ENCODE results near the gene INSC. TPM values are rescaled to one million over a fixed set of nuclear protein-coding genes. Genes with fewer than 3 reads are reported as not detected.

Gene INSC
- total RNA-seq, 1 experiment from 2014 or later: not detected

GRCh38 chr11:15200696-15201095, 86.0 kb downstream of the INSC start:
- intact Hi-C loops (cut with micrococcal nuclease; ENCODE audit: unreplicated experiment): loop anchor here (10.0 kb wide), 2 partner anchors 226 to 416 kb away; partner anchors contain the start of gene CALCA
- no TSS peak for BruUV-seq (replicated peaks)

GRCh38 chr11:15201586-15201985, 86.9 kb downstream of the INSC start:
- H3K27me3 Mint-ChIP-seq (ENCODE audit: insufficient read depth, unreplicated experiment): peaks cover 16% of the 10 kb centered on the region
- H3K9me3 Mint-ChIP-seq (ENCODE audit: unreplicated experiment): no peaks in the 10 kb centered on the region
- Histone ChIP-seq H3K27me3 (replicated peaks; ENCODE audit: control insufficient read depth, insufficient read depth, low read length) (no peaks in the 10 kb centered on the region), H3K4me3 (ENCODE audit: low read depth, low read length) (no peak overlapping the region), H3K9me3 (no peaks in the 10 kb centered on the region), H3K36me3 (ENCODE audit: control insufficient read depth, insufficient read depth, low read length) (no peaks in the 10 kb centered on the region), H3K4me1 (no peaks in the 10 kb centered on the region)
- no peaks in the 10 kb centered on the region for H3K36me3 Mint-ChIP-seq (ENCODE audit: insufficient read depth, unreplicated experiment)
- H3K27ac Mint-ChIP-seq (ENCODE audit: unreplicated experiment): no peak overlapping the region
- ChIA-PET POLR2A (no interaction called here), CTCF (no interaction called here)
- BruUV-seq (replicated peaks): no TSS peak
- H3K4me3 Mint-ChIP-seq (ENCODE audit: unreplicated experiment): no peak overlapping the region
- no peak for DNase-seq
- intact Hi-C loops (cut with micrococcal nuclease; ENCODE audit: unreplicated experiment): loop anchor here (10.0 kb wide), 2 partner anchors 227 to 417 kb away; partner anchors contain the start of gene CALCA
- TF ChIP-seq CTCF (IDR thresholded peaks at IDR 0.05; ENCODE audit: insufficient read depth in 1 of 2, low read depth in 1 of 2, low read length in 1 of 2, severe bottlenecking in 1 of 2, unreplicated experiment in 1 of 2): no peak
- H3K4me1 Mint-ChIP-seq (ENCODE audit: low read depth, unreplicated experiment): no peaks in the 10 kb centered on the region

More at GRCh38 chr11:15200696-15201095, 86.0 kb downstream of the INSC start:
- ChIA-PET CTCF (no interaction called here), POLR2A (no interaction called here)
- H3K27ac Mint-ChIP-seq (ENCODE audit: unreplicated experiment): no peak overlapping the region
- no peak overlapping the region for H3K4me3 Mint-ChIP-seq (ENCODE audit: unreplicated experiment)
- H3K36me3 Mint-ChIP-seq (ENCODE audit: insufficient read depth, unreplicated experiment): no peaks in the 10 kb centered on the region
- H3K27me3 Mint-ChIP-seq (ENCODE audit: insufficient read depth, unreplicated experiment): peaks cover 11% of the 10 kb centered on the region
- H3K4me3 ChIP-seq (ENCODE audit: low read depth, low read length): no peak overlapping the region
- H3K36me3 ChIP-seq (ENCODE audit: control insufficient read depth, insufficient read depth, low read length): no peaks in the 10 kb centered on the region
- H3K9me3 Mint-ChIP-seq (ENCODE audit: unreplicated experiment): no peaks in the 10 kb centered on the region
- H3K4me1 Mint-ChIP-seq (ENCODE audit: low read depth, unreplicated experiment): peaks cover 5% of the 10 kb centered on the region
- H3K9me3 ChIP-seq: no peaks in the 10 kb centered on the region
- no peak for DNase-seq
- TF ChIP-seq CTCF (IDR thresholded peaks at IDR 0.05; ENCODE audit: insufficient read depth in 1 of 2, low read depth in 1 of 2, low read length in 1 of 2, severe bottlenecking in 1 of 2, unreplicated experiment in 1 of 2): no peak
- H3K27me3 ChIP-seq (replicated peaks; ENCODE audit: control insufficient read depth, insufficient read depth, low read length): no peaks in the 10 kb centered on the region
- H3K4me1 ChIP-seq: peaks cover 5% of the 10 kb centered on the region

- POLR2A ChIA-PET: no interaction called here
- TF ChIP-seq CTCF (IDR thresholded peaks at IDR 0.05; ENCODE audit: insufficient read depth in 1 of 2, low read depth in 1 of 2, low read length in 1 of 2, severe bottlenecking in 1 of 2, unreplicated experiment in 1 of 2): no peak
- H3K27me3 Mint-ChIP-seq (ENCODE audit: insufficient read depth, unreplicated experiment): peaks cover 16% of the 10 kb centered on the region
- BruUV-seq (replicated peaks): no TSS peak
- H3K9me3 Mint-ChIP-seq (ENCODE audit: unreplicated experiment): no peaks in the 10 kb centered on the region
- no peak overlapping the region for H3K4me3 ChIP-seq (ENCODE audit: low read depth, low read length)
- no peak overlapping the region for H3K4me3 Mint-ChIP-seq (ENCODE audit: unreplicated experiment)
- no peaks in the 10 kb centered on the region for H3K4me1 Mint-ChIP-seq (ENCODE audit: low read depth, unreplicated experiment)
- H3K36me3 ChIP-seq (ENCODE audit: control insufficient read depth, insufficient read depth, low read length): no peaks in the 10 kb centered on the region
- no peaks in the 10 kb centered on the region for H3K27me3 ChIP-seq (replicated peaks; ENCODE audit: control insufficient read depth, insufficient read depth, low read length)
- intact Hi-C loops (cut with micrococcal nuclease; ENCODE audit: unreplicated experiment): loop anchor here (10.0 kb wide), 2 partner anchors 228 to 418 kb away; partner anchors contain the start of gene CALCA
- no peak overlapping the region for H3K27ac Mint-ChIP-seq (ENCODE audit: unreplicated experiment)
- DNase-seq: no peak
- H3K9me3 ChIP-seq: no peaks in the 10 kb centered on the region
- no peaks in the 10 kb centered on the region for H3K4me1 ChIP-seq
- H3K36me3 Mint-ChIP-seq (ENCODE audit: insufficient read depth, unreplicated experiment): no peaks in the 10 kb centered on the region
- CTCF ChIA-PET: interaction anchor here (0.6 kb wide), 1 partner anchor 311 kb away, joined by 3 read pairs; no protein-coding TSS in a partner anchor
Measured at GRCh38 chr11:15202626-15203025, 87.9 kb downstream of the INSC start.
